Measurements from ENCODE around the gene CANX.
"Not testable (repeated sequence)": the region's sequence is repeated elsewhere in the genome, so short reads cannot be mapped to it uniquely, and the experiment has no call there.

GRCh38 chr5:179689212-179689611 lies 9.6 kb upstream of the CANX start:
- TF ChIP-seq EP300, CTCF, POLR2AphosphoS5, POLR2A (IDR thresholded peaks at IDR 0.05): not testable (repeated sequence)

Measured in sigmoid colon (tissue), 4 donors.